CD4-positive, alpha-beta T cell (primary cell): ENCODE data around the gene PPP1CC. TPM values are rescaled to one million over a fixed set of nuclear protein-coding genes. Genes with fewer than 3 reads are reported as not detected.
"Not testable (repeated sequence)": the region's sequence is repeated elsewhere in the genome, so short reads cannot be mapped to it uniquely, and the experiment has no call there.

Source experiments
- ATAC-seq: fragments of 200-7000 bp; cut with Tn5 transposase; one replicate; pipeline ENCODE4 v1.10.0; 2022; ENCODE audit warnings: mild to moderate bottlenecking; ENCODE audit not compliant: poor library complexity
- CTCF ChIA-PET: fragments of 350-600 bp; sonication (Branson Sonifier 250); formaldehyde crosslinking; loops from one replicate; lab custom pipeline; 2021; ENCODE audit warnings: antibody characterized with exemption, inconsistent platforms; lab: Charles Lee
- POLR2A ChIA-PET: fragments of 350-600 bp; sonication (Branson Sonifier 250); formaldehyde crosslinking; loops from one replicate; lab custom pipeline; 2021; ENCODE audit warnings: antibody characterized with exemption, inconsistent platforms; lab: Charles Lee
- DNase-seq, 14 experiments: peaks; one replicate each; pipeline ENCODE4 v3.0.0-alpha.2; 2013 to 2020; ENCODE audit warnings: mixed read lengths in 2 of 14
- H3K27ac ChIP-seq, 2 donors: one replicate each; pipeline versions ENCODE4 v1.5.1 to v1.7.0; 2013; ENCODE audit warnings: low read length in 2 of 2, low read depth in 1 of 2, mild to moderate bottlenecking in 1 of 2
- H3K27me3 ChIP-seq, 2 experiments: 1 replicate in 1 of 2; 2 replicates in 1 of 2; pipeline versions ENCODE4 v1.6.1 to v1.7.0; 2013; ENCODE audit warnings: low read length in 2 of 2, control low read depth in 1 of 2, mild to moderate bottlenecking in 1 of 2, moderate library complexity in 1 of 2; ENCODE audit not compliant: insufficient read depth in 2 of 2, control insufficient read depth in 1 of 2
- H3K36me3 ChIP-seq: one replicate; pipeline ENCODE4 v1.6.1; 2013; ENCODE audit warnings: low read length, control low read depth; ENCODE audit not compliant: insufficient read depth
- H3K4me1 ChIP-seq: one replicate; pipeline ENCODE4 v1.6.1; 2013; ENCODE audit warnings: low read length, control low read depth; ENCODE audit not compliant: insufficient read depth
- H3K4me3 ChIP-seq: one replicate; pipeline ENCODE4 v1.5.1; 2013; ENCODE audit warnings: mild to moderate bottlenecking, low read length, moderate library complexity
- H3K9me3 ChIP-seq, 2 experiments: 1 replicate in 1 of 2; 2 replicates in 1 of 2; pipeline versions ENCODE4 v1.6.1 to v1.7.0; 2013; ENCODE audit warnings: low read length in 2 of 2, mild to moderate bottlenecking in 2 of 2, control low read depth in 1 of 2, moderate library complexity in 1 of 2; ENCODE audit not compliant: control insufficient read depth in 1 of 2, insufficient read depth in 1 of 2
- H3K27ac Mint-ChIP-seq: one replicate; pipeline ENCODE4 v1.8.0; 2020; ENCODE audit warnings: mixed read lengths
- H3K27me3 Mint-ChIP-seq: one replicate; pipeline ENCODE4 v1.8.0; 2021; ENCODE audit warnings: mixed read lengths
- H3K36me3 Mint-ChIP-seq: one replicate; pipeline ENCODE4 v1.8.0; 2021; ENCODE audit warnings: low read depth, mixed read lengths
- H3K4me1 Mint-ChIP-seq: one replicate; pipeline ENCODE4 v1.8.0; 2021; ENCODE audit warnings: low read depth, mixed read lengths
- H3K4me3 Mint-ChIP-seq: one replicate; pipeline ENCODE4 v1.8.0; 2020; ENCODE audit warnings: mild to moderate bottlenecking, mixed read lengths
- H3K9me3 Mint-ChIP-seq: one replicate; pipeline ENCODE4 v1.8.0; 2020; ENCODE audit warnings: mixed read lengths
- intact Hi-C, 2 experiments: fragments of 100-400 bp; cut with DNase I in 1 of 2; cut with micrococcal nuclease in 1 of 2; formaldehyde crosslinking; loops; one replicate each; pipeline versions ENCODE4 v1.15.1 to v1.9.0; 2023 to 2025; cut with DNase I, micrococcal nuclease
- total RNA-seq, 174 experiments: library from RNA in 2 of 174; stranded (reverse) in 2 of 174; gene quantifications; one replicate each; pipeline ENCODE4 v1.2.3 and lab custom pipeline; 2021 to 2026
- TF ChIP-seq, protein P1 (sequence below): fragments of 200-600 bp; IDR thresholded peaks from one replicate; pipeline ENCODE4 v1.8.0; 2022; ENCODE audit warnings: antibody characterized with exemption, mild to moderate bottlenecking

The PPP1CC gene
- total RNA-seq, 2 experiments from 2014 or later, result 146 to 150 TPM

DNA sequence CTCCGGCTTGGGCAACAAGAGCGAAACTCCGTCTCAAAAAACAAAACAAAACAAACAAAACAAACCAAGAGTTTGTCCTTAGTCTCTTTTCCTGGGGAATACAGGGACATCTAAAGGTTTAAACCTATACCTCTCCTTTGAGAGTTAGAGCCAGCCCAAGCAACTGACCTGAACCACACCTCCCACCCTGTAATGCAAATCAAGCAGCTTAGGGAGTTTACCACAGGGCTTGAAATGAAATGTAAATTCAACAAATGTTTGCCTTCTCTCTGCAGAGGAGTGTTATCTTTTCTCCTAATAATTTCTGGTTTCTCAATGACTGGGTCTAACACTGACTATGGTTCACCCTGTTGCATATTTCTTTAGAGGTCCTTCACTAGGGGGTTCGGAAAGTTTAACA, 16.7 kb downstream of the PPP1CC start:
- ChIA-PET CTCF (no interaction called here), POLR2A (interaction anchor here (1.1 kb wide), 1 partner anchor 17 kb away, joined by 3 read pairs; the partner anchor contains the start of gene PPP1CC)
- TF ChIP-seq, protein P1, sequence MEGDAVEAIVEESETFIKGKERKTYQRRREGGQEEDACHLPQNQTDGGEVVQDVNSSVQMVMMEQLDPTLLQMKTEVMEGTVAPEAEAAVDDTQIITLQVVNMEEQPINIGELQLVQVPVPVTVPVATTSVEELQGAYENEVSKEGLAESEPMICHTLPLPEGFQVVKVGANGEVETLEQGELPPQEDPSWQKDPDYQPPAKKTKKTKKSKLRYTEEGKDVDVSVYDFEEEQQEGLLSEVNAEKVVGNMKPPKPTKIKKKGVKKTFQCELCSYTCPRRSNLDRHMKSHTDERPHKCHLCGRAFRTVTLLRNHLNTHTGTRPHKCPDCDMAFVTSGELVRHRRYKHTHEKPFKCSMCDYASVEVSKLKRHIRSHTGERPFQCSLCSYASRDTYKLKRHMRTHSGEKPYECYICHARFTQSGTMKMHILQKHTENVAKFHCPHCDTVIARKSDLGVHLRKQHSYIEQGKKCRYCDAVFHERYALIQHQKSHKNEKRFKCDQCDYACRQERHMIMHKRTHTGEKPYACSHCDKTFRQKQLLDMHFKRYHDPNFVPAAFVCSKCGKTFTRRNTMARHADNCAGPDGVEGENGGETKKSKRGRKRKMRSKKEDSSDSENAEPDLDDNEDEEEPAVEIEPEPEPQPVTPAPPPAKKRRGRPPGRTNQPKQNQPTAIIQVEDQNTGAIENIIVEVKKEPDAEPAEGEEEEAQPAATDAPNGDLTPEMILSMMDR, result no peak
- Histone ChIP-seq H3K27me3 (no peaks in the 10 kb centered on the region), H3K36me3 (peaks cover 92% of the 10 kb centered on the region), H3K27ac (no peak overlapping the region), H3K9me3 (no peaks in the 10 kb centered on the region), H3K4me1 (peaks cover 32% of the 10 kb centered on the region), H3K4me3 (no peak overlapping the region)
- Mint-ChIP-seq H3K27ac (peak overlapping the region; percentile 70), H3K9me3 (no peaks in the 10 kb centered on the region), H3K4me3 (no peak overlapping the region), H3K4me1 (peaks cover 35% of the 10 kb centered on the region), H3K27me3 (no peaks in the 10 kb centered on the region), H3K36me3 (peaks cover 97% of the 10 kb centered on the region)
- DNase-seq (no peak), ATAC-seq (no peak)
- intact Hi-C loops, result no loop called here

DNA sequence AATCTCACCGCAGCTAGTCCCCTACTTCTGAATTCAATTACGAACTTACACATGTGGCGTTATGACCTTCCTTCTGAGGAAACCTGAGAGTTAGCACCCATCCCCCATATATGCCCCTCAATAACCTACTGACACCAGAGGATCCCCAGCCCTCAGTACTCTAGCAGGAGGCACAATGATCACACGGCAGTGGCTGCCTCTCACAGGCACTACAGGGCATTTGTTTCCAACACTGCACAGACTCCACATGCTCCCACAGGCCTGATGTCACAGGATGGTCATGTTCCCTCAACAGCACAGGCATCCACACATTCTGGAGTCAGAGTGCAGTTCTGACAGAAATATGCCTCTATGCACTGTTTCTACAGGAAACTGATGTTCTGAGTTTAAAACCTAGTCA, 17.4 kb downstream of the PPP1CC start:
- H3K27ac Mint-ChIP-seq, result peak overlapping the region; percentile 19
- Histone ChIP-seq H3K9me3 (no peaks in the 10 kb centered on the region), H3K27me3 (no peaks in the 10 kb centered on the region), H3K4me3 (no peak overlapping the region), H3K27ac (no peak overlapping the region), H3K36me3 (peaks cover 92% of the 10 kb centered on the region), H3K4me1 (peaks cover 32% of the 10 kb centered on the region)
- no peak overlapping the region for H3K4me3 Mint-ChIP-seq
- ATAC-seq (no peak), DNase-seq (no peak)
- no peaks in the 10 kb centered on the region for H3K9me3 Mint-ChIP-seq
- H3K36me3 Mint-ChIP-seq, result peaks cover 97% of the 10 kb centered on the region
- ChIA-PET POLR2A (no interaction called here), CTCF (no interaction called here)
- TF ChIP-seq, protein P1, result no peak
- intact Hi-C loops, result no loop called here
- peaks cover 28% of the 10 kb centered on the region for H3K4me1 Mint-ChIP-seq
- no peaks in the 10 kb centered on the region for H3K27me3 Mint-ChIP-seq

DNA sequence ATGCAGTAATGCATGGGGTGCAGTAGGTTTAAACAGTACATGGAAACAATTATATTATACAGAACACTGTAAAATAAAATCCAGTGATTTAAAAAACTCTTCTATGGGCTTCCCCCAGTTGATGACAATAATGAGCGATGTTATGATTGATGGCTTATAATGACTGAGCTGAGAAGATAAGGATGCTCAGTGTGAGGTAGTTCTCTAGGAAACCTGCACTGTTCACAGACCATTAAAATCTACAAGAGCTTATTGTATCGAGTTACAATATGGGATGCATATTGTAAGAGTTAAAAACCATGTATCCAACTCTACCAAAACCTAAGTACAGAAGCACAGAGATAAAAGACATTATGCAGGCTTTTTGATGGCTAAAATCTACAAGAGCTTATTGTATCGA, 19.8 kb downstream of the PPP1CC start:
- H3K4me3 ChIP-seq, H3K4me3 Mint-ChIP-seq, H3K9me3 Mint-ChIP-seq, H3K9me3 ChIP-seq, H3K27ac ChIP-seq, H3K27ac Mint-ChIP-seq, CTCF ChIA-PET, POLR2A ChIA-PET, DNase-seq, ATAC-seq, H3K27me3 ChIP-seq, intact Hi-C loops, H3K27me3 Mint-ChIP-seq: not testable (repeated sequence)
- peaks cover 20% of the 10 kb centered on the region for H3K4me1 Mint-ChIP-seq
- Histone ChIP-seq H3K36me3 (peaks cover 96% of the 10 kb centered on the region), H3K4me1 (peaks cover 20% of the 10 kb centered on the region)
- peaks cover 99% of the 10 kb centered on the region for H3K36me3 Mint-ChIP-seq

DNA sequence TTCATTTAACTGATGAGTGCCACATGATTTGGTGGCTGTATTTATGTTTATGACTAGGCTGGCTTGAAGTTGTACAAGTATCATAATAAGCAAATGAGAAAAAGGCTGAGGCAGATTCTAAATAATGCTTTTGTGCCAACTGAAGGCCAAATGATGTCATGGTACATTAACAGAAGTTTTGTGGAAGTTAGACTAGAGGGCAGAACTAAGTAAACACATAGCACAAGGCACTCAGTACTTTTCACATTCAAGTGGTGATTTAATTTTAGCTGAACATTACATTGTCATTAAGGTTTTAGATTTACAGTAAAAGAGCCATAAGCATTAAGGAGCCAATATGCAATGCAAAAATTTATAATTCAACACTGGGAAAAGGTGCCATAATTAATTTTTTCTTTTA, 21.1 kb downstream of the PPP1CC start:
- POLR2A ChIA-PET, result no interaction called here
- intact Hi-C loops, result no loop called here
- Histone ChIP-seq H3K9me3 (no peaks in the 10 kb centered on the region), H3K36me3 (peaks cover 98% of the 10 kb centered on the region), H3K27me3 (no peaks in the 10 kb centered on the region), H3K4me3 (no peak overlapping the region), H3K27ac (no peak overlapping the region), H3K4me1 (peaks cover 13% of the 10 kb centered on the region)
- H3K27me3 Mint-ChIP-seq, result no peaks in the 10 kb centered on the region
- no peak for ATAC-seq
- H3K4me1 Mint-ChIP-seq, result peaks cover 10% of the 10 kb centered on the region
- CTCF ChIA-PET, result no interaction called here
- no peak for DNase-seq
- H3K27ac Mint-ChIP-seq, result peak overlapping the region; percentile 27
- H3K4me3 Mint-ChIP-seq, result no peak overlapping the region
- H3K36me3 Mint-ChIP-seq, result peaks cover 99% of the 10 kb centered on the region
- no peaks in the 10 kb centered on the region for H3K9me3 Mint-ChIP-seq
- TF ChIP-seq, protein P1, result no peak
